NB4 (cell line): Measurements from ENCODE around the gene TMEM181.

Source experiments
- CTCF ChIP-seq: IDR thresholded peaks from one replicate; pipeline ENCODE4 v1.5.1; 2012; ENCODE audit warnings: low read depth, low read length
- MAX ChIP-seq: IDR thresholded peaks from 2 replicates; pipeline ENCODE4 v1.6.1; 2011; ENCODE audit warnings: low read depth, low read length
- MYC ChIP-seq: IDR thresholded peaks from 2 replicates; pipeline ENCODE4 v1.6.1; 2011; ENCODE audit warnings: low read depth, low read length
- POLR2A ChIP-seq: IDR thresholded peaks from 2 replicates; pipeline ENCODE4 v1.6.1; 2011; ENCODE audit warnings: mild to moderate bottlenecking; ENCODE audit not compliant: insufficient read length; ENCODE audit errors: extremely low read depth

GRCh38 chr6:158630938-158631616 lies 71.2 kb downstream of the TMEM181 start:
- TF ChIP-seq POLR2A = no peak
- TF ChIP-seq CTCF = no peak
- TF ChIP-seq MAX = no peak
- no peak for TF ChIP-seq MYC
